Osteocyte (in vitro differentiated cells): ENCODE measurements around the gene LRP1B. TPM values are rescaled to one million over a fixed set of nuclear protein-coding genes. Genes with fewer than 3 reads are reported as not detected.

Experiments
- DNase-seq: peaks from one replicate; pipeline ENCODE4 v3.0.0; 2021; ENCODE audit warnings: mixed read lengths; ENCODE audit not compliant: unreplicated experiment; ENCODE audit errors: extremely low spot score
- H3K27ac Mint-ChIP-seq: one replicate; pipeline ENCODE4 v1.8.0; 2021; ENCODE audit warnings: mild to moderate bottlenecking, mixed read lengths; ENCODE audit not compliant: unreplicated experiment
- H3K27me3 Mint-ChIP-seq: one replicate; pipeline ENCODE4 v1.8.0; 2021; ENCODE audit warnings: mixed read lengths; ENCODE audit not compliant: unreplicated experiment
- H3K36me3 Mint-ChIP-seq: one replicate; pipeline ENCODE4 v1.8.0; 2021; ENCODE audit warnings: mixed read lengths; ENCODE audit not compliant: unreplicated experiment
- H3K4me1 Mint-ChIP-seq: one replicate; pipeline ENCODE4 v1.8.0; 2021; ENCODE audit warnings: mixed read lengths; ENCODE audit not compliant: unreplicated experiment
- H3K4me3 Mint-ChIP-seq: one replicate; pipeline ENCODE4 v1.8.0; 2021; ENCODE audit warnings: mild to moderate bottlenecking, moderate library complexity, mixed read lengths; ENCODE audit not compliant: unreplicated experiment
- H3K9me3 Mint-ChIP-seq: one replicate; pipeline ENCODE4 v1.8.0; 2021; ENCODE audit warnings: mixed read lengths; ENCODE audit not compliant: unreplicated experiment
- total RNA-seq: library from RNA; stranded (reverse); gene quantifications from 2 replicates; pipeline ENCODE4 v1.2.1, GENCODE V29; 2021
- TF ChIP-seq, protein P1 (sequence below): fragments of 200-600 bp; sonication (generic); IDR thresholded peaks from 2 replicates; pipeline ENCODE4 v1.5.0; 2021; ENCODE audit warnings: antibody characterized with exemption, mild to moderate bottlenecking, moderate library complexity

The LRP1B gene
- total RNA-seq, 1 donor from 2014 or later, result 3.6 TPM

- H3K36me3 Mint-ChIP-seq, result no peaks in the 10 kb centered on the region
- TF ChIP-seq, protein P1, sequence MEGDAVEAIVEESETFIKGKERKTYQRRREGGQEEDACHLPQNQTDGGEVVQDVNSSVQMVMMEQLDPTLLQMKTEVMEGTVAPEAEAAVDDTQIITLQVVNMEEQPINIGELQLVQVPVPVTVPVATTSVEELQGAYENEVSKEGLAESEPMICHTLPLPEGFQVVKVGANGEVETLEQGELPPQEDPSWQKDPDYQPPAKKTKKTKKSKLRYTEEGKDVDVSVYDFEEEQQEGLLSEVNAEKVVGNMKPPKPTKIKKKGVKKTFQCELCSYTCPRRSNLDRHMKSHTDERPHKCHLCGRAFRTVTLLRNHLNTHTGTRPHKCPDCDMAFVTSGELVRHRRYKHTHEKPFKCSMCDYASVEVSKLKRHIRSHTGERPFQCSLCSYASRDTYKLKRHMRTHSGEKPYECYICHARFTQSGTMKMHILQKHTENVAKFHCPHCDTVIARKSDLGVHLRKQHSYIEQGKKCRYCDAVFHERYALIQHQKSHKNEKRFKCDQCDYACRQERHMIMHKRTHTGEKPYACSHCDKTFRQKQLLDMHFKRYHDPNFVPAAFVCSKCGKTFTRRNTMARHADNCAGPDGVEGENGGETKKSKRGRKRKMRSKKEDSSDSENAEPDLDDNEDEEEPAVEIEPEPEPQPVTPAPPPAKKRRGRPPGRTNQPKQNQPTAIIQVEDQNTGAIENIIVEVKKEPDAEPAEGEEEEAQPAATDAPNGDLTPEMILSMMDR, result no peak
- H3K9me3 Mint-ChIP-seq, result no peaks in the 10 kb centered on the region
- H3K27ac Mint-ChIP-seq, result no peak overlapping the region
- H3K4me1 Mint-ChIP-seq, result peaks cover 5% of the 10 kb centered on the region
- H3K4me3 Mint-ChIP-seq, result no peak overlapping the region
- H3K27me3 Mint-ChIP-seq, result no peaks in the 10 kb centered on the region
- DNase-seq, result no peak
Observed at GRCh38 chr2:141699573-141699972, 431.2 kb downstream of the LRP1B start.

DNA sequence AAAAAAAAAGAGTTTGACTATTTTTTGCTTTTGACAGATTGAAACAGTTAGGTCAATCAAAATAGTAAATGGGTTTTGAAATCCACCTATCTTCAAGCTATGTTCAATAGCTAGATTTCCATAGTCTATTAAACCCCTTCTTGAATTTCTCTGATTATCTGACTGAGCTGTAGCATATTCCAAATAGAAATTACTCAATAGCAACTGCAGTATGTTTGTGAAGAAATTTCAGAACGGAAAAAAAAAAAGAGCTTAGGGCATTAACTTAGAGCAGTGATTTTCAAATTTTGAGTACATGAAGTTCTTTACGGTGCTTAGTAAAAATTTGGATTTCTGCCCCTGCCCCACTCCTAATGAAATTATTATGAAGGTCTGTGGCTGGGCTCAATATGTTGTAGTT lies 432.3 kb downstream of the LRP1B start:
- Mint-ChIP-seq H3K27me3 (no peaks in the 10 kb centered on the region), H3K36me3 (no peaks in the 10 kb centered on the region), H3K4me1 (peaks cover 5% of the 10 kb centered on the region), H3K9me3 (no peaks in the 10 kb centered on the region), H3K27ac (no peak overlapping the region), H3K4me3 (no peak overlapping the region)
- TF ChIP-seq, protein P1, result no peak
- DNase-seq, result no peak

- peaks cover 5% of the 10 kb centered on the region for H3K4me1 Mint-ChIP-seq
- no peak overlapping the region for H3K27ac Mint-ChIP-seq
- no peak overlapping the region for H3K4me3 Mint-ChIP-seq
- TF ChIP-seq, protein P1, result no peak
- H3K9me3 Mint-ChIP-seq, result no peaks in the 10 kb centered on the region
- no peaks in the 10 kb centered on the region for H3K27me3 Mint-ChIP-seq
- no peak for DNase-seq
- no peaks in the 10 kb centered on the region for H3K36me3 Mint-ChIP-seq
Observed at GRCh38 chr2:141697035-141697434, 433.8 kb downstream of the LRP1B start.

GRCh38 chr2:141694180-141694579 lies 436.6 kb downstream of the LRP1B start:
- Mint-ChIP-seq H3K27me3 (no peaks in the 10 kb centered on the region), H3K9me3 (no peaks in the 10 kb centered on the region), H3K4me3 (no peak overlapping the region), H3K4me1 (no peaks in the 10 kb centered on the region), H3K27ac (no peak overlapping the region), H3K36me3 (no peaks in the 10 kb centered on the region)
- DNase-seq, result no peak
- TF ChIP-seq, protein P1, result no peak

GRCh38 chr2:141692829-141693228 lies 438.0 kb downstream of the LRP1B start:
- Mint-ChIP-seq H3K36me3 (no peaks in the 10 kb centered on the region), H3K27me3 (no peaks in the 10 kb centered on the region), H3K4me1 (no peaks in the 10 kb centered on the region), H3K9me3 (no peaks in the 10 kb centered on the region), H3K27ac (no peak overlapping the region), H3K4me3 (no peak overlapping the region)
- DNase-seq, result no peak
- TF ChIP-seq, protein P1, result no peak
